Gastrocnemius medialis (tissue), 4 donors: ENCODE data around the gene RSAD1. TPM values are rescaled to one million over a fixed set of nuclear protein-coding genes. Genes with fewer than 3 reads are reported as not detected.

Experiments used
- ATAC-seq, 2 donors: fragments of 150-250 bp; one replicate each; pipeline ENCODE4 v1.9.1; 2016
- DNase-seq, 2 donors: peaks; one replicate each; pipeline ENCODE4 v3.0.0-alpha.2; 2019
- H3K27ac ChIP-seq, 4 donors: fragments of 200-600 bp; sonication (generic); 1 replicate in 1 of 4; 2 replicates in 3 of 4; pipeline ENCODE4 v1.5.1; 2016 to 2018; ENCODE audit warnings: mild to moderate bottlenecking in 2 of 4, moderate library complexity in 1 of 4
- H3K27me3 ChIP-seq, 3 donors: fragments of 200-600 bp; sonication (generic) in 2 of 3; 1 replicate in 1 of 3; 2 replicates in 2 of 3; pipeline versions ENCODE4 v1.5.1 to v1.6.0; 2016 to 2019; ENCODE audit warnings: mild to moderate bottlenecking in 1 of 3, moderate library complexity in 1 of 3
- H3K36me3 ChIP-seq, 2 donors: fragments of 200-600 bp; sonication (generic) in 1 of 2; one replicate each; pipeline ENCODE4 v1.5.1; 2017 to 2018
- H3K4me1 ChIP-seq, 2 donors: fragments of 200-600 bp; sonication (generic) in 1 of 2; one replicate each; pipeline ENCODE4 v1.5.1; 2016 to 2017; ENCODE audit warnings: mild to moderate bottlenecking in 2 of 2
- H3K4me3 ChIP-seq, 4 donors: fragments of 200-600 bp; sonication (generic) in 3 of 4; 1 replicate in 1 of 4; 2 replicates in 3 of 4; pipeline ENCODE4 v1.5.1; 2016 to 2019; ENCODE audit warnings: mild to moderate bottlenecking in 2 of 4
- H3K9me3 ChIP-seq, 3 donors: fragments of 200-600 bp; sonication (generic) in 2 of 3; 1 replicate in 1 of 3; 2 replicates in 2 of 3; pipeline ENCODE4 v1.5.1; 2016 to 2019
- POLR2A ChIP-seq, 2 donors: fragments of 450-650 bp; IDR thresholded peaks; one replicate each; pipeline ENCODE4 v1.6.1; 2017; ENCODE audit warnings: antibody characterized with exemption in 2 of 2, mild to moderate bottlenecking in 2 of 2, moderate library complexity in 2 of 2
- in situ Hi-C, 4 donors: fragments of 200-750 bp; cut with MboI; loops; one replicate each; pipeline versions ENCODE4 v1.15.0 to v1.8.0; 2017; ENCODE audit warnings: low sequenced_read_pairs in 4 of 4
- intact Hi-C: fragments of 100-400 bp; cut with DNase I; formaldehyde crosslinking; loops from one replicate; pipeline ENCODE4 v1.15.1; 2023; ENCODE audit warnings: low total_unique reads
- total RNA-seq, 4 donors: library from RNA; depleted of rRNA; stranded (reverse); fragments of >200 nt; gene quantifications; one replicate each; pipeline versions ENCODE4 v1.1.0 to v1.2.3, GENCODE V29; 2016
- TF ChIP-seq, protein P1 (sequence below), 5 experiments: fragments of 450-650 bp in 3 of 5; fragments of 200-600 bp in 2 of 5; sonication (generic) in 2 of 5; IDR thresholded peaks in 4 of 5; conservative IDR thresholded peaks in 1 of 5; 1 replicate in 4 of 5; 2 replicates in 1 of 5; pipeline ENCODE4 v1.5.1; 2016 to 2019; ENCODE audit warnings: antibody characterized with exemption in 5 of 5, mild to moderate bottlenecking in 3 of 5, moderate library complexity in 3 of 5

The RSAD1 gene
- total RNA-seq, 4 donors from 2014 or later, result 27.1 to 67.4 (median 52.7) TPM

GRCh38 chr17:50491505-50491904 lies 12.8 kb downstream of the RSAD1 start:
- no peaks in the 10 kb centered on the region for H3K9me3 ChIP-seq
- H3K27me3 ChIP-seq, result no peaks in the 10 kb centered on the region
- H3K36me3 ChIP-seq, result peaks cover 0 to 8% of the 10 kb centered on the region in 2 donors
- intact Hi-C loops (no loop called here), in situ Hi-C loops (loop anchor here in 1 of 4 donors (25.0 kb wide), 1 partner anchor 104 kb away; the partner anchor contains the start of gene LRRC59)
- H3K27ac ChIP-seq, result no peak overlapping the region
- no peak overlapping the region for H3K4me3 ChIP-seq
- H3K4me1 ChIP-seq, result no peaks in the 10 kb centered on the region
- DNase-seq (no peak), ATAC-seq (no peak)
- TF ChIP-seq, protein P1, sequence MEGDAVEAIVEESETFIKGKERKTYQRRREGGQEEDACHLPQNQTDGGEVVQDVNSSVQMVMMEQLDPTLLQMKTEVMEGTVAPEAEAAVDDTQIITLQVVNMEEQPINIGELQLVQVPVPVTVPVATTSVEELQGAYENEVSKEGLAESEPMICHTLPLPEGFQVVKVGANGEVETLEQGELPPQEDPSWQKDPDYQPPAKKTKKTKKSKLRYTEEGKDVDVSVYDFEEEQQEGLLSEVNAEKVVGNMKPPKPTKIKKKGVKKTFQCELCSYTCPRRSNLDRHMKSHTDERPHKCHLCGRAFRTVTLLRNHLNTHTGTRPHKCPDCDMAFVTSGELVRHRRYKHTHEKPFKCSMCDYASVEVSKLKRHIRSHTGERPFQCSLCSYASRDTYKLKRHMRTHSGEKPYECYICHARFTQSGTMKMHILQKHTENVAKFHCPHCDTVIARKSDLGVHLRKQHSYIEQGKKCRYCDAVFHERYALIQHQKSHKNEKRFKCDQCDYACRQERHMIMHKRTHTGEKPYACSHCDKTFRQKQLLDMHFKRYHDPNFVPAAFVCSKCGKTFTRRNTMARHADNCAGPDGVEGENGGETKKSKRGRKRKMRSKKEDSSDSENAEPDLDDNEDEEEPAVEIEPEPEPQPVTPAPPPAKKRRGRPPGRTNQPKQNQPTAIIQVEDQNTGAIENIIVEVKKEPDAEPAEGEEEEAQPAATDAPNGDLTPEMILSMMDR (IDR thresholded peaks at IDR 0.05 in 4 of 5, conservative IDR thresholded peaks at IDR 0.05 in 1 of 5), result no peak
- no peak for TF ChIP-seq POLR2A (IDR thresholded peaks at IDR 0.05)

GRCh38 chr17:50492214-50492613 lies 13.6 kb downstream of the RSAD1 start:
- DNase-seq (no peak), ATAC-seq (no peak)
- Histone ChIP-seq H3K36me3 (peaks cover 0 to 4% of the 10 kb centered on the region in 2 donors), H3K9me3 (no peaks in the 10 kb centered on the region), H3K27me3 (no peaks in the 10 kb centered on the region), H3K4me1 (no peaks in the 10 kb centered on the region), H3K27ac (no peak overlapping the region), H3K4me3 (no peak overlapping the region)
- intact Hi-C loops, result no loop called here
- in situ Hi-C loops, result loop anchor here in 1 of 4 donors (25.0 kb wide), 1 partner anchor 105 kb away; the partner anchor contains the start of gene LRRC59
- no peak for TF ChIP-seq POLR2A (IDR thresholded peaks at IDR 0.05)
- TF ChIP-seq, protein P1 (IDR thresholded peaks at IDR 0.05 in 4 of 5, conservative IDR thresholded peaks at IDR 0.05 in 1 of 5), result no peak

GRCh38 chr17:50493744-50494143 lies 15.1 kb downstream of the RSAD1 start:
- no peak for TF ChIP-seq POLR2A (IDR thresholded peaks at IDR 0.05)
- TF ChIP-seq, protein P1 (IDR thresholded peaks at IDR 0.05 in 4 of 5, conservative IDR thresholded peaks at IDR 0.05 in 1 of 5), result no peak
- Histone ChIP-seq H3K27ac (no peak overlapping the region), H3K4me3 (no peak overlapping the region), H3K9me3 (no peaks in the 10 kb centered on the region), H3K27me3 (no peaks in the 10 kb centered on the region), H3K4me1 (no peaks in the 10 kb centered on the region), H3K36me3 (no peaks in the 10 kb centered on the region)
- DNase-seq (no peak), ATAC-seq (no peak)
- in situ Hi-C loops (loop anchor here in 1 of 4 donors (25.0 kb wide), 1 partner anchor 106 kb away; the partner anchor contains the start of gene LRRC59), intact Hi-C loops (no loop called here)

DNA sequence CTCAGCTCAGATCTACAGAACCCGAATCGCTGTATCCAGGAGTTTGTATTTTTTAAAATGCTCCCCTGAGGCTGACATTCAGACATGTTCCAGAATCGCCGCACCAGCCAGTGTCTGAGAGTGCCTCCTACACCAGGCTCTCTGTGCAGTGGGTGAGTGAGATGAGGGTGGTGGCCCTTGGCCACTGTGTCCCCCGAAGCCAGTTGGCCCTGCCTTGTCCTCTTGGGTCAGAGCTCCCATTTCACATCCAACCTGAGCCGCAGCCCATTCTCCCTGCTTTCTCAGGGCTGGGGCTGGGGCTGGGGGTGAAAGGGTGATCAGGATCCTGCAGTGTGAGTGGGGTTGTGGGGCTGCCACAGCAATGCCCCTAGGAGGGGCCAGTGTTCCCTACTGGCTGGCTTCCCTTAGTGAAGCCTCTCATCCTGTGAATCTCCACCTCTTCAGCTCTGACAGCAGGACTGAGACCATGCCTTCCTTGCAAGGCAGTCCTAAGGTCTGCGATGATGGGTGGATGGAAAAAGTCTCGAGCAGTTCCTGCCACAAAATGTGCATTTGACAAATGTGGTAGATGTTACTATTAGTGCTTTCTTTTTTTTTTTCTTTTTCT lies 16.7 kb downstream of the RSAD1 start:
- H3K4me1 ChIP-seq, result no peaks in the 10 kb centered on the region
- no peak overlapping the region for H3K4me3 ChIP-seq
- TF ChIP-seq POLR2A (IDR thresholded peaks at IDR 0.05), result no peak
- TF ChIP-seq, protein P1 (IDR thresholded peaks at IDR 0.05 in 4 of 5, conservative IDR thresholded peaks at IDR 0.05 in 1 of 5), result no peak
- intact Hi-C loops, result no loop called here
- no peak for DNase-seq
- no peaks in the 10 kb centered on the region for H3K27me3 ChIP-seq
- no peak overlapping the region for H3K27ac ChIP-seq
- in situ Hi-C loops, result loop anchor here in 1 of 4 donors (25.0 kb wide), 1 partner anchor 108 kb away; the partner anchor contains the start of gene LRRC59
- H3K9me3 ChIP-seq, result no peaks in the 10 kb centered on the region
- no peak for ATAC-seq
- no peaks in the 10 kb centered on the region for H3K36me3 ChIP-seq
